SHP77 treated with DMSO at 0.1 percent for 48 hours (cell line): Measurements from ENCODE around the gene AEN.

ENCODE experiments used
- DNase-seq: peaks from one replicate; lab custom pipeline; 2025; lab: John Stamatoyannopoulos, UW

The AEN gene

GRCh38 chr15:88620995-88621772 is at the start of gene AEN:
Gene AEN, plus strand, starts transcription at chr15:88621340. Its CDS starts 4,870 bp downstream, at chr15:88626210.
- DNase-seq: peak; percentile 84

DNA sequence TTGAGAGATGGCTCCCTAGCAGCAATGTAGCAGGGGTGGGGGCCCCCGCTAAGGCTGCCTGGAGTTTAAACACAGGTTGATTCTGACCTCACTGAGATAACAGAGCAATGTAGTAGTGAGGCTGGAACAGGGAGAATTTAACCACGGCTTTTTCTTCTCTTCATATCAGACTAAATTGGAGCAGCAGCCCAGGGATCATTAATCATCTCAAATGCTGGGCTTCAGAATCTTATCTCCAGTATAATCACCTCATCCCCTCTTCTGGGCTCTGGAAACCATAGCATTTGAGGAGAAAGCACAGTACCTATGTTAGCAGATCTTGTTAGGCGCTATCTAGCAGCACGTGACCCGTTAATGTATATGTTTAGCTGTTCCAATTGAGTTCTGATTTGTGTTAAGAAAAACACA is 49.3 kb upstream of the AEN start:
- DNase-seq: no peak

- DNase-seq: no peak
These were observed 47.1 kb upstream of the AEN start for GRCh38 chr15:88574077-88574476.

- DNase-seq: no peak
These were observed 46.5 kb upstream of the AEN start for GRCh38 chr15:88574655-88575054.

- no peak for DNase-seq
These were observed 41.8 kb upstream of the AEN start for GRCh38 chr15:88579322-88579721.

- DNase-seq: no peak
These were observed 40.6 kb upstream of the AEN start for GRCh38 chr15:88580532-88580931.

DNA sequence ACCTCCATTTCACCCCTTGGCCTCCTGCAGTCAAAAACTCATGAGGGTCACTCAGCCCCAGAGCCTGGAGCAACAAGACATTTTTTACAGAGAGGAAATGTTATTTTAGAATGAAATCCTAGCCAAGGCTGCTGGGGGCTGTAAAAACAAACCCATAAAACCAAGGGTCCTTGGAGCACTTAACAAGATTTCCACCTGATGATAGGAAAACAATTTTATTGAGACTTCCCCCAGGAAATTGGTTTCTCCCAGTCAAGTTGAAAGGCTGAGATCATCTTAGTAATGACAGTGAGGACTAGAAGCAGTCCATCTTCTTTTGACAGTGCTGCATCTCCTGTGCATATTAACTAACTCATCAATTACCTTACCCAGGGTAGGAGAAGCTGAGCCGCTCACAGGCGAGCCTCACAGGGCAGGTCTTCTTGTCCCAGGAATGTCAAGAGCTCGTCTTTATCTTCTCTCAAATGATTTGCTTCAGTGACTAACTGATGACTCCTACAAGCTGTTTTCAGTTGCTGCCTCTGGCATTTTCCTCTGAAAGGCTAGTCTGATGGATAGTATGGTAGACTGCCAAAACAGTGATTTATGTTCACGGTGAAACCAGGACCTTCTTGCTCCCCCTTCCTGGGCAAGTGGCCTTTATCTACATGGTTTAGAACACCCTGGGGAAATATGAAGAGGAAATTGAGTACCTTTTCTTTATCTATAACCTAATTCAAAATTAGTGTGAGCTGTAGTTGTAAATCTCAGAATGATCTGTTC is 34.6 kb upstream of the AEN start:
- no peak for DNase-seq

DNA sequence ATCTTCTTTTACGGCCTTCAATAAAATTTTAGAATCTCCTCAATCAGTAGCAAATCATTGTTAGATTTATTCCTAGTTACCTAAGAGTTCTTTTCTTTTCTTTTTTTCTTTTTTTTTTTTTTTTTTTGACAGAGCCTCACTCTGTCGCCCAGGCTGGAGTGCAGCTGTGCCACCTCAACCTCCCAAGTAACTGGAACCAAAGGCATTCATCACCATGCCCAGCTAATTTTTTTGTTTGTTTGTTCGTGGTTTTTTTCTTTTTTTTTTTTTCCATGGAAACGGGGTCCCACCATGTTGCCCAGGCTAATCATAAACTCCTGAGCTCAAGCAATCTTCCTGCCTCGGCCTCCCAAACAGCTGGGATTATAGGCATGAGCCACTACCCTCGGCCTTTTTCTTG is 30.4 kb upstream of the AEN start:
- DNase-seq: no peak

GRCh38 chr15:88591384-88591783 is 29.8 kb upstream of the AEN start:
- DNase-seq: no peak

- no peak for DNase-seq
These were observed 17.3 kb upstream of the AEN start for GRCh38 chr15:88603885-88604284.

DNA sequence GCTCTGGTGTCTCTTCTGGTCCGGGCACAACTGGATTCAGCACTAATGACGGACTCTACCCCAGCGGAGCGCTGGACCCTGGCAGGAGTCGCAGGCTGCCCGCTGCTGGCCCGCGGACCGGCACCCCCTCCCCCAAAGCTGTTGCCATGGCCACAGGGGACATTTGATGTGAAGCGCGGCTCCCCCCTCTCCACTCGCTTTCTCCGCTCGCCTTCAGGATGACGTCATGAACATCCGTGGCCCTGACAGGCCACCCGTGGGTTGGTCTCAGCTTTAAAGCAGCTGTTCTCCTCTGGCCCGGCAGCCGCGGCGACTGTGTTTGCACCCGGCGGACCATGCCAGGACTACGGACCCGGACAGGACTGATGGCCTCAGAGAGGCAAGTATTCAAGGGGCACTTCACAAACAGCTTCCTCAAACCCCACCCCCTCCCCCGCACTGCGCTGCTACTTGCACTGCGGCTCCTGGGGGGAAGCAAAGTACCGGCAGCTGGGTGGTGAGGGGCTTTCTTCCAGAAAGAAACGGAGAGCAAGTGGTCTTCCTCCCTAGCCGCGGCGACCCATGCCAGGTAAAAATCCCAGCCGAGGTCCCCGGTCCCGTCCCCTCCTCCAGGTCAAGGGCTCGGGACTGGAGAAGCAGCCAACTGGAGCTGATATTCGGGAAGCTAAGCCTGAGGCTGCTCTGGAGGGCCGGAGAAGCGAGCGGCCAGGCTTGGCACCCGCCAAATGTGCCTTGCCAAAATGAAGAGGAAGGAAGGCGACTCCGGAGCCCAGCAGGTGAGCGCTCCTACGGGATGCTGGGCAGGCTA is 16.6 kb upstream of the AEN start:
- DNase-seq: no peak

- DNase-seq: no peak
These were observed 15.7 kb upstream of the AEN start for GRCh38 chr15:88605189-88606069.

DNA sequence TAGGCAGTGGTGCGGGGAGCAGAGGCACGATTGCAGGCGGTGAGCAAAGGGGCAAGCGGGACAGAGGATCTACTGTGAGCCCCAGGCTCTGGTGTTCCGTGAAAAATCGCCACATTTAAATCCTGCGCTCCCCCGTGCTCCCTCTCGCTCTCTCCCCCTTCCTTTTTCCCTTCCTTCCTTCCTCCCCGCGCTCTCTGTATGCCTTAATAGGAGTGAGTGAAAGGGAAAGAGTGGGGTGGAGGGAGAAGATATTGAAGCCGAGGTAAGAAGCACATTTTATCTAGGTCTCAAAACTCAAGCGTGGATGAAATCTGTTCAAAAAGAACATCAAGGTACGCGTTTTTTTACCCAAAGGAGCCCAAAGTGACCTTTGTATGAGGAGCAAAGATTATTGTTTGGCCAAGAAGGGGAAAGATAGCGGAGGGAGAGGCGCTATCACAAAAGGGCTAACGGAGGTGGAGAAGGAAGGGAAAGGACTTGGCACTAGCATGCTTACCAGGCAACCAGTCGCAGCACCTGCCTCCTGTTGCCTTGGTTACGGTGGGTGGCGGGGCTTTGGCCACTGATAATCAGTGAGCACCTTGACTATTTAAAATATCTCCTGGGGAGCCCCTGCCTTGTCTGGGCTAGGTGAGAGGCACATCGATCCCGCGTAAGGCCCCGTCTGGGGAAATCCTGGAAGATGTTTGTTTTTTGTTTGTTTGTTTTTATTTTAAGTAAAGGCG is 14.9 kb upstream of the AEN start:
- no peak for DNase-seq

DNA sequence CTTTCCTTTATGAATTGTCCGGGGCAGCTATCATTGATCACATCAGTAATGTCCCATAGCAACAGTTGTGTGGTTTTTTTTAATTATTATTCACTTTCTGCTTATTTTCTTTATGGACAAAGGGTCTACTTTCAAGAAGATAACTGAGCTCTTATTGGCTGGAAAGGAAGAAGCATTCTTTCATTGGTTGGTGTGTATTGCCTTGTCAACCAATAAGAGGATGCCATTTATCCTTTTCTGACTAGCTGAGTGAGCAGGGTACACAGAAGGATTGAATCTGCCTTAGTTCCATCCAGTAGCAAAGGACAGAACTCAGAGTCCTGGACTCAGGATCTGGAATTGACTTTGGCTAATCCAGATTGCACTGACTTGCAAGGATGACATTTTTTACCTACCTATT is 13.2 kb upstream of the AEN start:
- no peak for DNase-seq

GRCh38 chr15:88608607-88609181 is 12.4 kb upstream of the AEN start:
- DNase-seq: no peak

DNA sequence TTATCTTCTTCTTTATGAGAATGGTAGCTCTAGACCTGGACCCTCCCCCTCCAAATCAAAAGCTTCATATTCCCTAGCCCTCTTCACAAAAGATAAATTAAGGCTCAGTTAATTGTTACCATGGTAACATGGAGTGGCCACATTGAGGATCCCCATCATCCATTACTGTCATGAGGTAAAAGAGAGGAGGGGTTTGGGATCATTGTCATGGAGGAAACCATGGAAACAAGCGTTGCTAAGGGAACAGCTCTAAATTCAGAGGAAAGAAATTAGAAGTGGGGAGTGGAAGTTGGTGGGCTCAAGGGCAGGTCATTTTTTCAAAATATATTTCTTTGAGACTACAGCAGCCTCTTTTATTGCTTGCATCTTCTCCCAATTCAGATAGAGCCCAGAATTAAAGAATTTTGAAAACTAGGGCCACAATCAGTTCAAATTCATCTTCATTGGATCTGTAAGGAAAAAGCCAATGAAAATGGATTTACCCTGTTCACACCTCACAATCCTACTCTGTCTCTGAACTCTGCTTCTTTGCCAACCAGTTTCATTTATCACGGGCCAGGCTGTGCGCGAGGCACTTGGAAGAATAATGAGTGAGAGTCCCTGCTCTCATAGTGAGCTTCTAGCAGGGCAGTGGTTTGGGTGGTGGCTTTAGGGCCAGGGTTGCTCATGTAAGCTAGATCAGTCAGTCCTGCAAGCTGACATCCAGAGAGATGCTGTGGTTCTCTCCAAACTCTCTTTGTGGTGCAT is 11.6 kb upstream of the AEN start:
- no peak for DNase-seq

- no peak for DNase-seq
These were observed 10.4 kb upstream of the AEN start for GRCh38 chr15:88610701-88611231.

DNA sequence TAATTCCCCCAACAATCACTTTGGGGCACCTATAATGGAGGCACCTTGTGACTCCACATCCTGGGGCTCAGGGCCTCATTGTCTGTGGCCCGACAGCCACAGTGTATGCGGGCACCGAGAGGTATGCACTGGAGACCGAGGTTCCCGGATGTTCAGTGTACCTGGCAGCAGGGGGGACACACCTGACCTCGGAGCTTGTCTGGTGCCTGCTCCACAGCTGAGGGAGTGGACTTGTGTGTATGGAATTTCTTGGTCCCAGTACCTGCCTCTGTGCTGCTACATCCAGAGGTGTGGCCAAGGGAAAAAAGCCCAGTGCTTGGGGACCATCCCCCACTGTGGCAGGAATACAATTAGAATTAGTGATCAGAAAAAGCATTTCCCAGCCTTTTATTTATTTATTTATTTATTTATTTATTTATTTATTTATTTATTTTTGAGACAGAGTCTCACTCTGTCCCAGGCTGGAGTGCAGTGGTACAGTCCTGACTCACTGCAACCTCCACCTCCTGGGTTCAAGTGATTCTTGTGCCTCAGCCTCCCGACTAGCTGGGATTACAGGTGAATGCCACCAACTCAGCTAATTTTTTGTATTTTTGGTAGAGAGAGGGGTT is 8.8 kb upstream of the AEN start:
- DNase-seq: no peak
